ENCODE data around the gene SEC62. TPM values are rescaled to one million over a fixed set of nuclear protein-coding genes. Genes with fewer than 3 reads are reported as not detected.

Gene SEC62
- total and polyA plus RNA-seq, 9 of the 15 experiments (the other 6 are each of a cell fraction or from before 2014, with no cell fraction given), result 34.5 to 152 (median 51.8) TPM

DNA sequence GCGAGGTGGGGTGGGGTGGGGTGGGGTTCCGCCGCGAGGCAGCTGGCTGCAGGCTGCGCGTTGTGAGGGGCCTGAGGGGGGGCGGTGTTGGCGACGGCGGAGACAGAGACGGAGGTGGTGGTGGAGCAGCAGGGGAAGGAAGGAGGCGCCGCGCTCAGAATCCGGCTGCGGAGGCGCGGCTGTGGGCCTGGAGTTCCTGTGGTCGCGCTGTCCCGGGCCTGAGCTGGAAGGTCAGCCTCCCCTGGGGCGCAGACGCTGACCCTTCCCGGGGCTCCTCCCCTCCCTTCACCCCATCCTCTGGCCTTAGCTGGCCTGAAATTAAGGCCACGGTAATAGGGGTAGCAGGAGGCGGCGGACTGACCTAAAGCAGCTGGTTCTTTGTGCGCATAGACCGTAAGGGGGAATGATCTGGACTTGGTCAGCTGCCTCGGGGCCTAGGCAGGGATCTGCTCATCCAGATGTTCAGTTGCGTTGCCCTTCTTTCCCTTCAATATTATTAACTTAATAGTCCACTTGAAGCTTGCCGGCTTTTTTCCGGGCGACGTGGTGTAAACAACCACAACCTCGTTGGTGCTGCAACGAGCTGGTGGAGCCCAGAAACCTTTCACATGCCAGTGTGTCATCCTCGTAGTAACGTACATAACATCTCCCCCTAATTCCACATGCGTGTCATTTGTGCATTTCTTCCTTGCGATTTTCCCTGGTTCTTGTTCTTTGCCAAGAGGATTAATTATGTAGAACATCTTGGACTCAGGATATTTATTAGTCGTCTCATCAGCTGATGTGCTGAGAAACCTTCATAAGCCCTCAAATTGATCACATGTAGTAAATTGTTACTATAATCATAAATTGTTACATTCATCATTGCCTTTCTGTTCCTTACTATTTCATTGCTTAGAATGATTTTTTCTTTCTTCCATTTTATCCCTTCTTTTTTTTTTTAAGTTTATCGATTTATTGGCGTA, 626 bp downstream of the SEC62 start (continued):
- no peak for TF ChIP-seq TSC22D4 (tag; IDR thresholded peaks at IDR 0.05)
- TF ChIP-seq, protein P1, sequence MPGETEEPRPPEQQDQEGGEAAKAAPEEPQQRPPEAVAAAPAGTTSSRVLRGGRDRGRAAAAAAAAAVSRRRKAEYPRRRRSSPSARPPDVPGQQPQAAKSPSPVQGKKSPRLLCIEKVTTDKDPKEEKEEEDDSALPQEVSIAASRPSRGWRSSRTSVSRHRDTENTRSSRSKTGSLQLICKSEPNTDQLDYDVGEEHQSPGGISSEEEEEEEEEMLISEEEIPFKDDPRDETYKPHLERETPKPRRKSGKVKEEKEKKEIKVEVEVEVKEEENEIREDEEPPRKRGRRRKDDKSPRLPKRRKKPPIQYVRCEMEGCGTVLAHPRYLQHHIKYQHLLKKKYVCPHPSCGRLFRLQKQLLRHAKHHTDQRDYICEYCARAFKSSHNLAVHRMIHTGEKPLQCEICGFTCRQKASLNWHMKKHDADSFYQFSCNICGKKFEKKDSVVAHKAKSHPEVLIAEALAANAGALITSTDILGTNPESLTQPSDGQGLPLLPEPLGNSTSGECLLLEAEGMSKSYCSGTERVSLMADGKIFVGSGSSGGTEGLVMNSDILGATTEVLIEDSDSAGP (CRISPR knock-in tag; IDR thresholded peaks at IDR 0.05), result no peak
- no peak for TF ChIP-seq GTF2B (IDR thresholded peaks at IDR 0.05; ENCODE audit: extremely low read depth, insufficient read length)
- TF ChIP-seq ZNF717 (CRISPR knock-in tag; IDR thresholded peaks at IDR 0.05), result no peak
- no peak for TF ChIP-seq WHSC1 (IDR thresholded peaks at IDR 0.05; ENCODE audit: low read length)
- peak; percentile 49 for TF ChIP-seq DACH1 (IDR thresholded peaks at IDR 0.05; ENCODE audit: partially characterized antibody)
- TF ChIP-seq MAX (CRISPR knock-in tag; IDR thresholded peaks at IDR 0.05), result 0 out of 2 replicates have a peak, but pooled peaks have one; percentile 14
- no peak for TF ChIP-seq KLF1 (tag; IDR thresholded peaks at IDR 0.05)
- TF ChIP-seq TGIF2 (CRISPR knock-in tag; IDR thresholded peaks at IDR 0.05), result no peak
- no peak for TF ChIP-seq MTF1 (CRISPR knock-in tag; IDR thresholded peaks at IDR 0.05; ENCODE audit: borderline replicate concordance)
- TF ChIP-seq GABPB1 (CRISPR knock-in tag; IDR thresholded peaks at IDR 0.05), result peak; percentile 18; the same call in 1 of the 2 replicates
- TF ChIP-seq MCM5 (IDR thresholded peaks at IDR 0.05; ENCODE audit: low read depth), result no peak
- TF ChIP-seq ZNF778 (CRISPR knock-in tag; IDR thresholded peaks at IDR 0.05), result no peak
- no peak for TF ChIP-seq SRSF3 (IDR thresholded peaks at IDR 0.05; ENCODE audit: insufficient read depth, low read length)
- no peak for TF ChIP-seq STAT6 (CRISPR knock-in tag; IDR thresholded peaks at IDR 0.05)
- no peak for TF ChIP-seq ZNF699 (CRISPR knock-in tag; IDR thresholded peaks at IDR 0.05; ENCODE audit: insufficient replicate concordance)
- TF ChIP-seq ETV1 (tag; conservative IDR thresholded peaks at IDR 0.05; ENCODE audit: low read depth), result no peak
- no peak for TF ChIP-seq ZZZ3 (IDR thresholded peaks at IDR 0.05)
- TF ChIP-seq RBM17 (IDR thresholded peaks at IDR 0.05; ENCODE audit: borderline replicate concordance, low read depth, low read length), result no peak
- no peak for TF ChIP-seq ZNF668 (CRISPR knock-in tag; IDR thresholded peaks at IDR 0.05)
- no peak for TF ChIP-seq ZNF239 (CRISPR knock-in tag; IDR thresholded peaks at IDR 0.05)
- peak; percentile 85 for TF ChIP-seq RBFOX2 (IDR thresholded peaks at IDR 0.05; ENCODE audit: low read depth, low read length)
- no peak for TF ChIP-seq GATA2 (CRISPR knock-in tag; IDR thresholded peaks at IDR 0.05)
- TF ChIP-seq NCOA2 (IDR thresholded peaks at IDR 0.05; ENCODE audit: partially characterized antibody in 2 of 2), result no peak
